ENCODE data around the gene ARSG.

- TF ChIP-seq POLR2A (IDR thresholded peaks at IDR 0.05) (no peak), POLR2AphosphoS5 (IDR thresholded peaks at IDR 0.05) (no peak)
Measured at GRCh38 chr17:68437979-68438822, 146.9 kb downstream of the ARSG start.

All from gastroesophageal sphincter (tissue), 2 donors.